Fibroblast of skin of back (primary cell): ENCODE data around the gene LRRC3B.

Experiments
- DNase-seq: peaks from one replicate; pipeline ENCODE4 v3.0.0-alpha.2; 2013

Gene LRRC3B

GRCh38 chr3:26713091-26713490 lies 90.5 kb downstream of the LRRC3B start:
- DNase-seq = no peak

GRCh38 chr3:26714485-26714884 lies 91.9 kb downstream of the LRRC3B start:
- DNase-seq = no peak

GRCh38 chr3:26715431-26715830 lies 92.9 kb downstream of the LRRC3B start:
- DNase-seq = no peak

GRCh38 chr3:26718315-26718714 lies 95.7 kb downstream of the LRRC3B start:
- no peak for DNase-seq

GRCh38 chr3:26719134-26719533 lies 96.6 kb downstream of the LRRC3B start:
- DNase-seq = no peak

GRCh38 chr3:26721047-26721446 lies 98.5 kb downstream of the LRRC3B start:
- DNase-seq = no peak

GRCh38 chr3:26731843-26732242 lies 109.3 kb downstream of the LRRC3B start:
- DNase-seq = no peak

GRCh38 chr3:26750263-26750662 lies 127.7 kb downstream of the LRRC3B start:
- no peak for DNase-seq

- no peak for DNase-seq
These were observed 129.9 kb downstream of the LRRC3B start for GRCh38 chr3:26752466-26752865.

GRCh38 chr3:26753095-26753494 lies 130.5 kb downstream of the LRRC3B start:
- no peak for DNase-seq

- no peak for DNase-seq
These were observed 135.4 kb downstream of the LRRC3B start for GRCh38 chr3:26757978-26758377.
